GM18499 (cell line): ENCODE measurements around the gene ZNF202.
"Not testable (repeated sequence)": the region's sequence is repeated elsewhere in the genome, so short reads cannot be mapped to it uniquely, and the experiment has no call there.

Experiments
- ATAC-seq: cut with Tn5 transposase; IDR thresholded peaks from one replicate; pipeline ENCODE4 v1.9.1; 2021; ENCODE audit warnings: moderate number of reproducible peaks; ENCODE audit not compliant: insufficient read depth, unreplicated experiment

ZNF202 gene

GRCh38 chr11:123741159-123742030 lies at the start of gene ZNF202:
Gene ZNF202, minus strand, starts transcription at chr11:123741660. Its CDS starts 10,772 bp downstream, at chr11:123730888.
- ATAC-seq, result peak; percentile 98

GRCh38 chr11:123783536-123783935 lies 42.1 kb upstream of the ZNF202 start:
- ATAC-seq, result no peak

- ATAC-seq, result no peak
Observed at GRCh38 chr11:123778511-123778910, 37.1 kb upstream of the ZNF202 start.

GRCh38 chr11:123775715-123776549 lies 34.5 kb upstream of the ZNF202 start:
- ATAC-seq, result no peak

- no peak for ATAC-seq
Observed at GRCh38 chr11:123775289-123775688, 33.8 kb upstream of the ZNF202 start.

GRCh38 chr11:123773959-123774358 lies 32.5 kb upstream of the ZNF202 start:
- ATAC-seq, result no peak

GRCh38 chr11:123773026-123773425 lies 31.6 kb upstream of the ZNF202 start:
- no peak for ATAC-seq

- ATAC-seq, result no peak
Observed at GRCh38 chr11:123771664-123772063, 30.2 kb upstream of the ZNF202 start.

GRCh38 chr11:123770712-123771111 lies 29.3 kb upstream of the ZNF202 start:
- no peak for ATAC-seq

GRCh38 chr11:123765601-123766000 lies 24.1 kb upstream of the ZNF202 start:
- no peak for ATAC-seq

GRCh38 chr11:123762422-123762821 lies 21.0 kb upstream of the ZNF202 start:
- ATAC-seq, result no peak

GRCh38 chr11:123760894-123761293 lies 19.4 kb upstream of the ZNF202 start:
- ATAC-seq, result peak; percentile 88

- no peak for ATAC-seq
Observed at GRCh38 chr11:123757976-123758375, 16.5 kb upstream of the ZNF202 start.

- no peak for ATAC-seq
Observed at GRCh38 chr11:123755813-123756212, 14.4 kb upstream of the ZNF202 start.

GRCh38 chr11:123755344-123755743 lies 13.9 kb upstream of the ZNF202 start:
- ATAC-seq, result no peak

- ATAC-seq, result no peak
Observed at GRCh38 chr11:123754101-123754568, 12.7 kb upstream of the ZNF202 start, which contains the start of gene OR6X1. Gene OR6X1, minus strand, starts transcription at chr11:123754518. Its CDS starts 0 bp downstream, at chr11:123754518.

- no peak for ATAC-seq
Observed at GRCh38 chr11:123753110-123753509, 11.7 kb upstream of the ZNF202 start.

- ATAC-seq, result no peak
Observed at GRCh38 chr11:123751781-123752180, 10.3 kb upstream of the ZNF202 start.

- not testable (repeated sequence) for ATAC-seq
Observed at GRCh38 chr11:123748349-123748748, 6.9 kb upstream of the ZNF202 start.

- ATAC-seq, result no peak
Observed at GRCh38 chr11:123745764-123746451, 4.4 kb upstream of the ZNF202 start.
